DOHH2 (cell line): ENCODE results near the gene ATP12A.

Source experiments
- H3F3A ChIP-seq: fragments of 200-600 bp; sonication (generic), shearing (Covaris generic); 2 replicates; pipeline ENCODE4 v1.6.0; 2016; ENCODE audit warnings: antibody characterized with exemption, mild to moderate bottlenecking; ENCODE audit not compliant: control insufficient read depth, insufficient read depth
- H3K27ac ChIP-seq: fragments of 200-600 bp; sonication (generic); 2 replicates; pipeline ENCODE4 v1.5.1; 2014; ENCODE audit warnings: low read depth, mild to moderate bottlenecking, low read length, moderate library complexity
- H3K27me3 ChIP-seq: fragments of 200-600 bp; sonication (generic); 2 replicates; pipeline ENCODE4 v1.6.1; 2014; ENCODE audit warnings: mild to moderate bottlenecking, low read length, mixed read lengths; ENCODE audit not compliant: control insufficient read depth
- H3K36me3 ChIP-seq: fragments of 200-600 bp; sonication (generic); 2 replicates; pipeline ENCODE4 v1.6.1; 2014; ENCODE audit warnings: mild to moderate bottlenecking, low read length, moderate library complexity, mixed read lengths; ENCODE audit not compliant: control insufficient read depth
- H3K4me1 ChIP-seq: fragments of 200-600 bp; sonication (generic); 2 replicates; pipeline ENCODE4 v1.6.1; 2014; ENCODE audit warnings: mild to moderate bottlenecking, low read length, mixed read lengths; ENCODE audit not compliant: control insufficient read depth
- H3K4me2 ChIP-seq: fragments of 200-600 bp; sonication (generic); 2 replicates; pipeline ENCODE4 v1.6.0; 2014; ENCODE audit warnings: mild to moderate bottlenecking, low read length, moderate library complexity
- H3K4me3 ChIP-seq: fragments of 200-600 bp; sonication (generic); 2 replicates; pipeline ENCODE4 v1.5.1; 2014; ENCODE audit warnings: mild to moderate bottlenecking, low read length, mixed read lengths
- H3K79me2 ChIP-seq: fragments of 200-600 bp; sonication (generic); 2 replicates; pipeline ENCODE4 v1.6.1; 2014; ENCODE audit warnings: mild to moderate bottlenecking, low read length, mixed read lengths; ENCODE audit not compliant: control insufficient read depth
- H3K9me2 ChIP-seq: fragments of 200-600 bp; sonication (generic); replicated peaks from 2 replicates; pipeline ENCODE4 v1.6.1; 2014; ENCODE audit warnings: mild to moderate bottlenecking, low read length, mixed read lengths; ENCODE audit not compliant: control insufficient read depth
- H3K9me3 ChIP-seq: fragments of 200-600 bp; sonication (generic); 2 replicates; pipeline ENCODE4 v1.6.1; 2014; ENCODE audit warnings: antibody characterized with exemption, low read length, mixed read lengths; ENCODE audit not compliant: control insufficient read depth, insufficient read depth
- H4K20me1 ChIP-seq: fragments of 200-600 bp; sonication (generic); 2 replicates; pipeline ENCODE4 v1.6.0; 2014; ENCODE audit warnings: low read depth, mild to moderate bottlenecking, antibody characterized with exemption, low read length, moderate library complexity; ENCODE audit not compliant: control insufficient read depth, insufficient read depth
- CTCF ChIP-seq: fragments of 200-600 bp; sonication (generic); IDR thresholded peaks from one replicate; pipeline ENCODE4 v1.5.1; 2014; ENCODE audit warnings: antibody characterized with exemption, mild to moderate bottlenecking, low read depth, low read length; ENCODE audit not compliant: poor library complexity, severe bottlenecking
- EZH2phosphoT487 ChIP-seq: fragments of 200-600 bp; sonication (generic); IDR thresholded peaks from 2 replicates; pipeline ENCODE4 v1.6.1; 2017; ENCODE audit warnings: borderline replicate concordance, mild to moderate bottlenecking, antibody characterized with exemption, low read length, moderate library complexity, mixed read lengths

The ATP12A gene

GRCh38 chr13:24632382-24633121 lies 47.7 kb upstream of the ATP12A start:
- H3K27ac ChIP-seq, result no peak overlapping the region
- TF ChIP-seq EZH2phosphoT487 (no peak), CTCF (no peak)

GRCh38 chr13:24636776-24637175 lies 43.4 kb upstream of the ATP12A start:
- Histone ChIP-seq H4K20me1 (no peaks in the 10 kb centered on the region), H3K4me1 (peaks cover 16% of the 10 kb centered on the region), H3K9me3 (no peaks in the 10 kb centered on the region), H3K79me2 (no peaks in the 10 kb centered on the region), H3K27me3 (no peaks in the 10 kb centered on the region), H3K36me3 (no peaks in the 10 kb centered on the region), H3K4me3 (no peak overlapping the region), H3K27ac (no peak overlapping the region), H3K9me2 (no peaks in the 10 kb centered on the region), H3K4me2 (no peak overlapping the region), H3F3A (no peaks in the 10 kb centered on the region)
- TF ChIP-seq EZH2phosphoT487 (no peak), CTCF (no peak)

More at GRCh38 chr13:24632382-24633121, 47.7 kb upstream of the ATP12A start:
- no peak overlapping the region for H3K4me3 ChIP-seq
- no peaks in the 10 kb centered on the region for H3K9me3 ChIP-seq
- no peaks in the 10 kb centered on the region for H3K27me3 ChIP-seq
- H3K4me1 ChIP-seq, result peaks cover 42% of the 10 kb centered on the region
- no peaks in the 10 kb centered on the region for H3F3A ChIP-seq
- H3K9me2 ChIP-seq, result no peaks in the 10 kb centered on the region
- H3K79me2 ChIP-seq, result no peaks in the 10 kb centered on the region
- no peaks in the 10 kb centered on the region for H3K36me3 ChIP-seq
- H3K4me2 ChIP-seq, result no peak overlapping the region
- no peaks in the 10 kb centered on the region for H4K20me1 ChIP-seq

GRCh38 chr13:24638096-24638495 lies 42.1 kb upstream of the ATP12A start:
- H3K27me3 ChIP-seq, result no peaks in the 10 kb centered on the region
- H3K79me2 ChIP-seq, result no peaks in the 10 kb centered on the region
- TF ChIP-seq EZH2phosphoT487, result no peak
- TF ChIP-seq CTCF, result no peak
- no peak overlapping the region for H3K4me3 ChIP-seq
- no peaks in the 10 kb centered on the region for H4K20me1 ChIP-seq
- no peak overlapping the region for H3K27ac ChIP-seq
- H3K36me3 ChIP-seq, result no peaks in the 10 kb centered on the region
- peaks cover 14% of the 10 kb centered on the region for H3K4me1 ChIP-seq
- no peaks in the 10 kb centered on the region for H3F3A ChIP-seq
- no peak overlapping the region for H3K4me2 ChIP-seq
- H3K9me3 ChIP-seq, result no peaks in the 10 kb centered on the region
- no peaks in the 10 kb centered on the region for H3K9me2 ChIP-seq
